ENCODE measurements around the gene JAKMIP1.

JAKMIP1 gene

DNA sequence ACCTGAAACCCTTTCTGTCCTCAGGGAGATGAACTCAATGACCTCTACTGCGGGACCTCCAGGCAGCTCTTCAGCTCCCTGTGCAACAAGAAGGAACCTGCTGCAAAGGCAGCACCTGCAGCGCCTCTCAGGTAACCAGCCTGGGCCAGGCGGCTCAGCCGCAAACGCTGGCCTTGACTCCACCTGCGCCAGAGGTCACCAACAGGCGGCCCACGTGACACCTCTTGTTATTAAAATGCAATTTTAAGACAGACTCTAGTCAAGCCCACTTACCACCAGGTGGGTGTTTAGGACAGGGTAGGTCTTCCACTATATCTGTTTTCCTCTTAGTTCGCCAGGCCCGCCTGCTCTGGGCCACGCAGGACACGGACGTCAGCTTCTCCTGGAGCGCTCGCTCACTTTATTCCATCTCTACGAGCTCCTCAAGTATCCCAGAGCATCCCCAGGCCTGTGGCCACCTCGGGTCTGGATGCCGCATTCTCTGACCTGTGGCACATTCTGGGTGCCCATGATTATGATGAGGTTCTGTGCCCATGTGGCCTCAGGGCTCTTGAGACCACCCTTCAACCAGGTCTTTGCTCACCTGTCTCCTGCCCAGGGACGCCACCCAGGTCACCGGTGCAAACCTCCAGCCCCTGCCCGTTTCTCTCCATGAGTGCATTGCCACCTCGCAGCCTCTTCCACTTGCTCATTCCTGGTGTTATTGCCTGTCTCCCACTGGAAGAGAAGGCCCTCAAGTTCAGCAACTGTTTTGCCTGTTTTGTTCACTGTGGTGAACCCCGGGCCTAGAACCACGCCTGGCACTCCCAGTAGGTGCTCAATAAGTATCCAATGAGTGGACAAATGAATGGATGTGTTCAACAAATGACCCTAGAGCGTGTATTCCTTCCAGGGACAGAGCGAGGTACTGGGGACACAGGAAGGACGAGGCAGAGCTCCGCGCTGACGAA is 32.8 kb upstream of the JAKMIP1 start:
- no peak for TF ChIP-seq CTCF (conservative IDR thresholded peaks at IDR 0.05; ENCODE audit: low read depth, low read length)
- DNase-seq (ENCODE audit: low read depth), result no peak
- H3K4me3 ChIP-seq (ENCODE audit: low read depth, low read length), result no peak overlapping the region

DNA sequence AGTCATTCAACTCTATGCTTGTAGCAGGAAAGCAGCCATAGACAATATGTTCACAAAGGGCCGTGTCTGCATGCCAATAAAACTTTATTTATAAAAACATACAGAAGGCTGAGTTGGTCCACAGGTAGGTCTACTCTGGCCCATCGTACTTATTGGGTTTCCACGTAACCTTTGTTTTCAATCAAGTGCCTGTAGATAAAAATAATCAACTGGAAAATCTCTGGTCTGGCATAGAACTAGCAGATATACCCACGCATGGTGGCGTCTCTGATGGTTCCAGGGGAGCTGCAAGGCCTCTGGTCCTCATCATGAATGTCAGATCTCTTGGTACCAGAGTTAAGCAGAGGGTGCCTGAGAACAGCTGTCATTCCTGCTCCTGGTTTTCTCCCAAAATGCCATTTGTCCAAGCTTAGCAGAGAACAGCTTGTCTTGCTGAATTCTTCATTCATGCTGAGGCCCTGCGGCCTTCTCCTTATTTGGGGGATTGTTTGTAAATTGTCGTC is 31.4 kb upstream of the JAKMIP1 start:
- no peak for TF ChIP-seq CTCF (conservative IDR thresholded peaks at IDR 0.05; ENCODE audit: low read depth, low read length)
- H3K4me3 ChIP-seq (ENCODE audit: low read depth, low read length), result no peak overlapping the region
- DNase-seq (ENCODE audit: low read depth), result no peak

DNA sequence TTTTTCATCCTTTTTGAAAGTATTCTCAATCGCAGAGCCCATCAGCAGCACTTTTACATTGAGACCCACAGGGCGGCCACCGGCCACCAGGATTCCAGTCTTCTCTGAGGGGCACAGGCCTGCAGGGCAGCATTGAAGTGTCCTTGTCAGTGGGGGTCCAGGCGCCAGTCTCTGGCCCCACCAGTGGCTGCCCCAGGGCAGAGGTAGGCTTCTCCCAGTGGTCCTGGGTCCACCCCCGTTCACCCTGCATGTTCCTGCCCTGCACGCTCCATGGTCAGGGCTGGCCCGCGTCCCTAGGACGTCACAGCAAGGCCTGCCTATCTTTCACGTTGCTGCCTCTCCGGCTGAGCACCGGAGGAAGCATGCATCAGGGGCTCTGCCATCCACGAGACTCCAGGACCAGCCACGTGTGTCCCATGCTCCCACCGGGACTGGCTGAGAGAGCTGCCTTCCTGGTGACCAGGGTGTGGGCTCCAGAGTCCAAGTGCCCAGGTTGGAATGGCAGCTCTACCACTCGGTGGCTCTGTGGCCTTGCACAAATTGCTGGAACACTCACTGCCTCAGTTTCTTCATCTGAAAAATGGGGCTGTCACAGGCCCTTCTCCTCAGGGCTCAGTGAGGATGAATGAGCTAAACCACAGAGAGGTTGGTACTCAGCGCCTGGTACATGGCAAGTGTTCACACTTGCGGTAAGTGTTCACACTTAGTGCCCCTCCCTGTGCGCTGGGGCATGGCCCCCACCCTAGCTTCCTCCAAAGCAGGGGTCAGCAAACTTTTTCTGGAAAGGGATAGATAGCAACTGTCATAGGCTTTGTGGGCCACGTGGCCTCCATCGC is 30.7 kb upstream of the JAKMIP1 start:
- TF ChIP-seq CTCF (conservative IDR thresholded peaks at IDR 0.05; ENCODE audit: low read depth, low read length), result no peak
- H3K4me3 ChIP-seq (ENCODE audit: low read depth, low read length), result no peak overlapping the region
- DNase-seq (ENCODE audit: low read depth), result no peak

DNA sequence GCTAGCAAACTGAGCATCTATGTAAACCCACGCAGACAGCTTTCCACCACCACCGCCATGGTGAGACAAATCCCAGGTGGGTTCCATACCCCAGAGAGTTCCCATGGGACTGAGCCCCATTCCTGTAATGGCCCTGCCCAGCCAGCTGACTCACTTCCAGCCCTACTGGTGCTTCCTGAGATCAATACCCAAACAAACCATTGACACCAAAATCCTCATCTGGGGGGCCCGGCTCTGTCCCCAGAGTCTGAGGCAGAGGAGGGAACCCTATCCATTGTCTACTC is 30.1 kb upstream of the JAKMIP1 start:
- DNase-seq (ENCODE audit: low read depth), result no peak
- no peak for TF ChIP-seq CTCF (conservative IDR thresholded peaks at IDR 0.05; ENCODE audit: low read depth, low read length)
- H3K4me3 ChIP-seq (ENCODE audit: low read depth, low read length), result no peak overlapping the region

DNA sequence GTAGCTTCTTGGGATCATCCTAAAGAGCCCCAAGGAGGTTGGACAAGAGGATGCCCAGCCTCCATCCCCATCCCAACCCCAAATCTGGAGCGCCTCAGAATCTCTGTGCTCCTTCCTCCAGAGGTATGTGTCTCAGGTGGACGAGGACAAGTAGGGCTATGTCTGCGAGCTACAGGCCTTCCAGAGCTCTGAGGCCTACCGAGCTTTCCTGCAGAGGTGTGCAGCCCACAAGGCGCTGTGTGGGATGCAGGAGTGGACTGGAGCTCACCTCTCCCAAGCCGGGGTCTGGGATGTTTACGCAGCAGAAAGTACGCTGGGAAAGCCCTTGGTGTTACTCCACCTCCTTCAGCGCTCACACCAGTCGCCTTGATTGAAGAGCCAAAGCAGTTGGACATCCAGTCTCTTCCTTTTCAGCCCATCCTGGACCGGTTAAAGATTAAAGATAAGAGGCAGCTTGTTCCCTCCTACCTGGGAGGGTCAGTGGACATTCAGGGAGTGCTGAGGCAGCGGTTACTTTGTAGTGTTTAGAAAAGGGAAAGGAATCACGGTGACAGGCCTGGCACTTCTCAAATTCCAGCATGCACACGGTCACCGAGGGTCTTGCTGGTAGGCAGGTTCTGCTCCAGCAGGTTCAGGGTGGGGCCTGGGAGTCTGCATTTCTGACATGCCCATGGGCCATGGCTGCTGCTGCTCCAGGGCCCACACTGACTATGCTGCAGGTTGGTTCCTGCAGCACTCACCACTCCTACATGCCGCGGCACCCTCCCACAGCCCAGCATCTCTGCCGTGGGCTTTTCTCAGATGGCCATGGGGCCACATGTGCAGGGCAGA is 29.5 kb upstream of the JAKMIP1 start:
- DNase-seq (ENCODE audit: low read depth), result no peak
- no peak overlapping the region for H3K4me3 ChIP-seq (ENCODE audit: low read depth, low read length)
- no peak for TF ChIP-seq CTCF (conservative IDR thresholded peaks at IDR 0.05; ENCODE audit: low read depth, low read length)

GRCh38 chr4:6229095-6229494 is 28.7 kb upstream of the JAKMIP1 start:
- no peak overlapping the region for H3K4me3 ChIP-seq (ENCODE audit: low read depth, low read length)
- no peak for DNase-seq (ENCODE audit: low read depth)
- no peak for TF ChIP-seq CTCF (conservative IDR thresholded peaks at IDR 0.05; ENCODE audit: low read depth, low read length)

Data from choroid plexus epithelial cell (primary cell).